CD4-positive, alpha-beta T cell treated with Interleukin-17A for 4 hours (primary cell): ENCODE measurements around the gene DRAXIN.

Experiments used
- DNase-seq: peaks from one replicate; pipeline ENCODE4 v3.0.0-alpha.2; 2020; ENCODE audit warnings: mixed read lengths

The DRAXIN gene

GRCh38 chr1:11690397-11691301 lies 861 bp upstream of the DRAXIN start:
- no peak for DNase-seq

- DNase-seq: no peak
Measured at GRCh38 chr1:11691928-11692711, 610 bp downstream of the DRAXIN start.

GRCh38 chr1:11693024-11693590 lies 1.6 kb downstream of the DRAXIN start:
- DNase-seq: peak; percentile 44

GRCh38 chr1:11693917-11694316 lies 2.4 kb downstream of the DRAXIN start:
- DNase-seq: no peak

- DNase-seq: no peak
Measured at GRCh38 chr1:11695861-11696260, 4.4 kb downstream of the DRAXIN start.

- no peak for DNase-seq
Measured at GRCh38 chr1:11697188-11697892, 5.8 kb downstream of the DRAXIN start.

GRCh38 chr1:11697893-11698210 lies 6.3 kb downstream of the DRAXIN start:
- DNase-seq: no peak

GRCh38 chr1:11700601-11701467 lies 9.3 kb downstream of the DRAXIN start:
- DNase-seq: no peak

- DNase-seq: no peak
Measured at GRCh38 chr1:11701551-11701961, 10.0 kb downstream of the DRAXIN start.

GRCh38 chr1:11701981-11702803 lies 10.7 kb downstream of the DRAXIN start:
- no peak for DNase-seq

GRCh38 chr1:11703357-11704193 lies 12.1 kb downstream of the DRAXIN start:
- no peak for DNase-seq

GRCh38 chr1:11704194-11704529 lies 12.7 kb downstream of the DRAXIN start:
- no peak for DNase-seq

GRCh38 chr1:11704691-11705475 lies 13.4 kb downstream of the DRAXIN start:
- no peak for DNase-seq

- DNase-seq: no peak
Measured at GRCh38 chr1:11705596-11705995, 14.1 kb downstream of the DRAXIN start.

- DNase-seq: no peak
Measured at GRCh38 chr1:11706292-11706691, 14.8 kb downstream of the DRAXIN start.

GRCh38 chr1:11707621-11708276 lies 16.2 kb downstream of the DRAXIN start:
- no peak for DNase-seq

GRCh38 chr1:11708554-11709350 lies 17.2 kb downstream of the DRAXIN start:
- no peak for DNase-seq

- no peak for DNase-seq
Measured at GRCh38 chr1:11711490-11711889, 20.0 kb downstream of the DRAXIN start.
